CD4-positive, alpha-beta T cell treated with Interferon gamma for 1 hour (primary cell): ENCODE results near the gene FTCDNL1.

Source experiments
- DNase-seq: peaks from one replicate; pipeline ENCODE4 v3.0.0-alpha.2; 2020

The FTCDNL1 gene

GRCh38 chr2:199738727-199739412, 112.1 kb downstream of the FTCDNL1 start:
- no peak for DNase-seq

GRCh38 chr2:199734651-199735050, 116.3 kb downstream of the FTCDNL1 start:
- DNase-seq = no peak

DNA sequence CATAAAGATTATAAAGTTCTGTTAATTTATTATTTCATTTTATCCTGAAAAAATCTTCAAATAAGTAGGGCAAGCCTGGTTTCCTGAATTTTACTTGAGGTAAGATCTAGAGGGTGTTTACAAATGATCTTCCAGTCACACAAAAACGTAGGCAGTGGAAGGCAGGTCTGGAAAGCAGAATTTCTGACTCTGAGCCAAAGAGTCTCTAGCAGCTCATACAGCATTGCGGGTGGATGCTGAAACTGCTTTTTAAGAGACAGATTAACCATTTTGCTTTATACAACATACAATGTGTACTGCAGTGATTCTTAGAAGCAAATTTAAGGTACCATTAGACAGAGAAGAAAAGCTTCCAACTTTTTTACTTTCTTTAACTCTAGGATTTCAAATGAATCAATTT, 117.0 kb downstream of the FTCDNL1 start:
- no peak for DNase-seq

DNA sequence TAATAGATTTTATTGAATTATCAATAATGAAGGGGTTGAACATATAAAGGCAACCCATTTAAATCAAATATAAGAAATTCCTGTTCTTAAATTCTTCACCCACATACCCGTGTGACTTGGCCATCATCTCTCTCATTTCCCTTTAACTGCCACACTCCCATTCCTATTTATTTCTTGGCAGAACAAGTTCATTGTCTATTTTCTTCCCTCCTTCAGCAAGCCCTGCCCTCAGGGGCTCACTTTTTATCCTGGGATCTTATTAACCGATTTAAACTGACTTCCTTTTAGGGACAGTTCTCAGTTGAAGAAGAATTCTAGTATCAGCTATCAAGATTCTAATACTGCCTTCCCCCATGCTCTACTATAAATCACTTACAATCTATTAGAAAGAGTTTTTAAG, 123.2 kb downstream of the FTCDNL1 start:
- DNase-seq = no peak

DNA sequence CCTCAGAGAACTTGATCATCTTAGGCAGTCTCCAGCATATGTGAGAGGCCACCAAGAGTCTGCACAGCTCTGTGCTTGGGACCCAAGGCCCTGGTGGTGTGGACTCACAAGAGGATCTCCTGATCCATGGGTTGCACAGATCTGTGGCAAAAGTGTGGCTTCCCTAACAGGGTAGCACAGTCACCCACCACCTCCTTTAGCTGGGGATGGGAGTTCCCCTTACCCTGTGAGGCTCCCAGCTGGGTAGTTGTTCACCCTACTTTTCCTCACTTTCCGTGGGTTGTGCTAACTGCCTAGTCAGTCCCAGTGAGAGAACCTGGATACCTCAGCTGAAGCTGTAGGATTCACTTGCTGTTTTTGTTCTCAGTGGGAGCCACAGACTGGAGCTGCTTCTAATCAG, 123.7 kb downstream of the FTCDNL1 start:
- no peak for DNase-seq

GRCh38 chr2:199718074-199718473, 132.9 kb downstream of the FTCDNL1 start:
- no peak for DNase-seq

DNA sequence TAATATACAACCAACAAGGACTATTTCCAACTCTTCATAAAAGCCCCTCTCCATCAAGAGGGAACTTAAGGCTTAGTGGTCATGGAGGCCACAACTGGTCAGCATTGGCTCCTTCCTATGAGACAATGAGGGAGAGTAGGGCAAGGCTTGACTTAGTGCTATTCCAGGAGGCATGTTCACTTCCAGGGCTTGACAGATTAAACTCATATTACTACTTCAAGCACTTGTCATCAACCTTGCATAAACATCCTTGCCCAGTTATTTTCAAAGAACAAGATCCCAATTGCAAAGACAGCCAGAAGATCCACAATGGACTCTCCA, 133.4 kb downstream of the FTCDNL1 start:
- no peak for DNase-seq

DNA sequence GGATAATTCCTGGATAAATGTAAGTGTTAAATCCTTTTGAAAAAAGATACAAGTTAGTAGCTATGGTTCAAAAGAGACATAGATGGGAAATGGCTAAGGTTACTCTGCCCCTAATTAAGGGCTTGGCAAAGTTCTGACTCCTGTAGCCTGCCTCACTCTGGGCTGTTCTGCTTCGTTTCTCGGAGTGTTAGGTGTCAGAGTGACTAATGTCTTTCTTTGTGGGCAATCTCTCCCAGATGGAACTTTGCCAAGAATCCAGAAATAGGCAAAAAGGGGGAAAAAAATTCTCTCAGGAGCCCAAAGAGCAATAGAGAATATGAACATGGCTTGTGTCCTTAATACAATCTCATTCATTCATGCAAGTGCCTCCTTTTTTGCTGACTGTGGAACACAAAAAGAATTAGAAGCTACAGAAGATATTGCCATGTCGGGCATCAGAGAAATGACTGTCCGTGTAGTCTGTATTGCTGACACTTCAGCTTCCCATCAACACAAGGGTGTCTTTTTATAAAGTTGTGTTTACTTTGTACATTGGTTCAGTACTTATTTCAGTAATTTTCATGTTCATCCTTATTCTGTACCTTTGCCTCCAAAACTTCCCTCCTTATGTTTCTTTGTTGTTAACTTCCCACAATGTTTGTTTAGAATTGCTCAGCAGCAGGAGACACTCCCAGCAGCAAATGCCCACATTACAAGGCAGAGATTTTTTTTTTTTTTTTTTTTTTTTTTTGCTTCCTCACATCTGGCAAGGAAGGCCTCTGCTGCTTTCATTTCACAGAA, 134.0 kb downstream of the FTCDNL1 start:
- no peak for DNase-seq

- DNase-seq = no peak
These were observed 137.2 kb downstream of the FTCDNL1 start for GRCh38 chr2:199713746-199714145.

DNA sequence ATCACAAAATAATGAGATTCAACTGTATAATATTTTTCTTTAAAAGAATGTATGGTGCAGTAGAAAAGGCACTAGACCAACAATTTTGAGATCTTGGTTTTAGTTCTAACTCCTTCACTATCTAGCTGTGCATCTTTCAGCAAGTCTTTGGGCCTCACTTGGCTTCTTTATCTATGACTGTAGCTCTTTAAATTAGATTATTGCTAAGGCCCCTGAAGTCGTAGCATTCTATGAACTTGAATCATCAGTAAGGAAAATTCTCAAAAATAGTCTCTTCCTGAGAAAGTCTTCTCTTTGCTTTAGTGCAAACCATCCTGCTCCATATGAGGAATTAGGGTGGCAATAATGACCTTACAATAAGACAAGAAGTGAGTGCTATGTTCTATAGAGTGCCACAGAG, 140.4 kb downstream of the FTCDNL1 start:
- DNase-seq = no peak
